PC-9 (cell line): ENCODE results near the gene SOCS6.

Experiments used
- CTCF ChIP-seq: fragments of 200-600 bp; sonication (generic); conservative IDR thresholded peaks from 2 replicates; pipeline ENCODE4 v1.6.1; 2017; ENCODE audit warnings: mixed run types, antibody characterized with exemption, mild to moderate bottlenecking, moderate library complexity
- EZH2 ChIP-seq: fragments of 200-600 bp; sonication (generic); IDR thresholded peaks from 2 replicates; pipeline ENCODE4 v1.8.0; 2017; ENCODE audit warnings: antibody characterized with exemption, low read depth

- TF ChIP-seq CTCF (no peak), EZH2 (no peak)
Measured at GRCh38 chr18:70310560-70311320, 21.9 kb downstream of the SOCS6 start.
